GM20000 (cell line): Measurements from ENCODE around the gene JAKMIP1.

Source experiments
- DNase-seq: peaks from one replicate; pipeline ENCODE4 v3.0.0; 2012; ENCODE audit warnings: low spot score
- CTCF ChIP-seq: IDR thresholded peaks from 2 replicates; pipeline ENCODE4 v1.5.1; 2012; ENCODE audit warnings: mild to moderate bottlenecking, control low read depth; ENCODE audit errors: extremely low read depth, missing control alignments

Gene JAKMIP1

GRCh38 chr4:5989236-5990225 is 210.8 kb downstream of the JAKMIP1 start:
- no peak for DNase-seq
- TF ChIP-seq CTCF, result no peak

GRCh38 chr4:5988086-5988845 is 212.1 kb downstream of the JAKMIP1 start:
- DNase-seq, result no peak
- no peak for TF ChIP-seq CTCF

- no peak for TF ChIP-seq CTCF
Measured at GRCh38 chr4:5984843-5985242, 215.5 kb downstream of the JAKMIP1 start.

GRCh38 chr4:5982156-5982973 is 218.0 kb downstream of the JAKMIP1 start:
- no peak for TF ChIP-seq CTCF
- no peak for DNase-seq

More at GRCh38 chr4:5984843-5985242, 215.5 kb downstream of the JAKMIP1 start:
- DNase-seq, result no peak

- TF ChIP-seq CTCF, result no peak
- DNase-seq, result no peak
Measured at GRCh38 chr4:5980436-5981155, 219.8 kb downstream of the JAKMIP1 start.

- no peak for TF ChIP-seq CTCF
- DNase-seq, result no peak
Measured at GRCh38 chr4:5979981-5980380, 220.4 kb downstream of the JAKMIP1 start.
